ENCODE results near the gene MS4A6A. TPM values are rescaled to one million over a fixed set of nuclear protein-coding genes. Genes with fewer than 3 reads are reported as not detected.
"Not testable (repeated sequence)": the region's sequence is repeated elsewhere in the genome, so short reads cannot be mapped to it uniquely, and the experiment has no call there.

MS4A6A gene
- total RNA-seq, 1 donor from 2014 or later: not detected

- no peak for DNase-seq (ENCODE audit: low read depth in 2 of 2)
These were observed 2.1 kb upstream of the MS4A6A start for GRCh38 chr11:60184824-60185511.

GRCh38 chr11:60183591-60184205, 815 bp upstream of the MS4A6A start:
- DNase-seq (ENCODE audit: low read depth in 2 of 2): no peak

- DNase-seq (ENCODE audit: low read depth in 2 of 2): no peak
These were observed 7.0 kb downstream of the MS4A6A start for GRCh38 chr11:60175860-60176275.

- no peak for DNase-seq (ENCODE audit: low read depth in 2 of 2)
These were observed 10.9 kb downstream of the MS4A6A start for GRCh38 chr11:60172011-60172410.

GRCh38 chr11:60170566-60170965, 12.3 kb downstream of the MS4A6A start:
- DNase-seq (ENCODE audit: low read depth in 2 of 2): no peak

GRCh38 chr11:60169264-60169915, 13.5 kb downstream of the MS4A6A start:
- DNase-seq (ENCODE audit: low read depth in 2 of 2): peak; percentile 89 to 100

- no peak for DNase-seq (ENCODE audit: low read depth in 2 of 2)
These were observed 14.6 kb downstream of the MS4A6A start for GRCh38 chr11:60168306-60168705.

GRCh38 chr11:60165951-60166350, 16.9 kb downstream of the MS4A6A start:
- DNase-seq (ENCODE audit: low read depth in 2 of 2): no peak

GRCh38 chr11:60165538-60165937, 17.3 kb downstream of the MS4A6A start:
- peak; percentile 29 to 80 for DNase-seq (ENCODE audit: low read depth in 2 of 2)

- DNase-seq (ENCODE audit: low read depth in 2 of 2): no peak
These were observed 18.3 kb downstream of the MS4A6A start for GRCh38 chr11:60164550-60165075.

GRCh38 chr11:60161766-60162165, 21.1 kb downstream of the MS4A6A start:
- DNase-seq (ENCODE audit: low read depth in 2 of 2): no peak

- DNase-seq (ENCODE audit: low read depth in 2 of 2): peak in 1 of 2 donors; percentile 48
These were observed 21.8 kb downstream of the MS4A6A start for GRCh38 chr11:60161107-60161506.

GRCh38 chr11:60159868-60160267, 23.0 kb downstream of the MS4A6A start:
- DNase-seq (ENCODE audit: low read depth in 2 of 2): peak; percentile 62 to 93

GRCh38 chr11:60159284-60159683, 23.6 kb downstream of the MS4A6A start:
- peak in 1 of 2 donors; percentile 59 for DNase-seq (ENCODE audit: low read depth in 2 of 2)

- no peak for DNase-seq (ENCODE audit: low read depth in 2 of 2)
These were observed 24.2 kb downstream of the MS4A6A start for GRCh38 chr11:60158636-60159035.

GRCh38 chr11:60155931-60156330, 27.0 kb downstream of the MS4A6A start:
- no peak for DNase-seq (ENCODE audit: low read depth in 2 of 2)

GRCh38 chr11:60152727-60153126, 30.2 kb downstream of the MS4A6A start:
- not testable (repeated sequence) for DNase-seq (ENCODE audit: low read depth in 2 of 2)

GRCh38 chr11:60150279-60150678, 32.6 kb downstream of the MS4A6A start:
- DNase-seq (ENCODE audit: low read depth in 2 of 2): no peak

GRCh38 chr11:60145677-60146076, 37.2 kb downstream of the MS4A6A start:
- DNase-seq (ENCODE audit: low read depth in 2 of 2): no peak

- no peak for DNase-seq (ENCODE audit: low read depth in 2 of 2)
These were observed 39.1 kb downstream of the MS4A6A start for GRCh38 chr11:60143768-60144167.

GRCh38 chr11:60133917-60134316, 49.0 kb downstream of the MS4A6A start:
- no peak for DNase-seq (ENCODE audit: low read depth in 2 of 2)

GRCh38 chr11:60131912-60132311, 51.0 kb downstream of the MS4A6A start:
- DNase-seq (ENCODE audit: low read depth in 2 of 2): no peak

All from lung microvascular endothelial cell (primary cell).